GM19438 (cell line): ENCODE results near the gene C18orf63.
"Not testable (repeated sequence)": the region's sequence is repeated elsewhere in the genome, so short reads cannot be mapped to it uniquely, and the experiment has no call there.

Source experiments
- ATAC-seq: cut with Tn5 transposase; IDR thresholded peaks from one replicate; pipeline ENCODE4 v1.9.1; 2021; ENCODE audit warnings: low read depth; ENCODE audit not compliant: unreplicated experiment

Gene C18orf63

GRCh38 chr18:74316257-74317170 lies 875 bp downstream of the C18orf63 start:
- ATAC-seq: no peak

GRCh38 chr18:74326231-74326630 lies 10.6 kb downstream of the C18orf63 start:
- ATAC-seq: no peak

- ATAC-seq: not testable (repeated sequence)
Measured at GRCh38 chr18:74326791-74327190, 11.2 kb downstream of the C18orf63 start.

GRCh38 chr18:74328206-74328605 lies 12.6 kb downstream of the C18orf63 start:
- ATAC-seq: no peak

- no peak for ATAC-seq
Measured at GRCh38 chr18:74329688-74330205, 14.1 kb downstream of the C18orf63 start.

GRCh38 chr18:74331404-74331803 lies 15.8 kb downstream of the C18orf63 start:
- no peak for ATAC-seq

GRCh38 chr18:74333091-74333490 lies 17.5 kb downstream of the C18orf63 start:
- ATAC-seq: no peak

GRCh38 chr18:74334242-74334893 lies 18.7 kb downstream of the C18orf63 start:
- no peak for ATAC-seq

- no peak for ATAC-seq
Measured at GRCh38 chr18:74336656-74337055, 21.0 kb downstream of the C18orf63 start.

- ATAC-seq: no peak
Measured at GRCh38 chr18:74337155-74337911, 21.7 kb downstream of the C18orf63 start.

- no peak for ATAC-seq
Measured at GRCh38 chr18:74337912-74338309, 22.3 kb downstream of the C18orf63 start.

- ATAC-seq: no peak
Measured at GRCh38 chr18:74342416-74343043, 26.9 kb downstream of the C18orf63 start.

- ATAC-seq: no peak
Measured at GRCh38 chr18:74346206-74346605, 30.6 kb downstream of the C18orf63 start.

GRCh38 chr18:74348581-74348980 lies 32.9 kb downstream of the C18orf63 start:
- ATAC-seq: no peak

GRCh38 chr18:74351354-74351753 lies 35.7 kb downstream of the C18orf63 start:
- peak; percentile 78 for ATAC-seq

GRCh38 chr18:74353169-74353775 lies 37.6 kb downstream of the C18orf63 start:
- peak; percentile 69 for ATAC-seq

GRCh38 chr18:74356959-74357358 lies 41.3 kb downstream of the C18orf63 start:
- no peak for ATAC-seq

GRCh38 chr18:74360852-74361655 lies 45.4 kb downstream of the C18orf63 start:
- ATAC-seq: no peak

- ATAC-seq: no peak
Measured at GRCh38 chr18:74367905-74368304, 52.3 kb downstream of the C18orf63 start.
